ELR (cell line): ENCODE results near the gene XAGE1A.
"Not testable (repeated sequence)": the region's sequence is repeated elsewhere in the genome, so short reads cannot be mapped to it uniquely, and the experiment has no call there.

ENCODE experiments used
- DNase-seq: peaks from one replicate; pipeline ENCODE4 v3.0.0-alpha.2; 2015; ENCODE audit warnings: low read depth

Gene XAGE1A

GRCh38 chrX:52495545-52496418 lies at the start of gene XAGE1A:
Gene XAGE1A, plus strand, starts transcription at chrX:52495808. Its CDS starts 1,554 bp downstream, at chrX:52497362.
- DNase-seq: not testable (repeated sequence)

- not testable (repeated sequence) for DNase-seq
Observed at GRCh38 chrX:52452031-52452430, 43.6 kb upstream of the XAGE1A start.

GRCh38 chrX:52471301-52471700 lies 24.3 kb upstream of the XAGE1A start:
- DNase-seq: not testable (repeated sequence)

- DNase-seq: not testable (repeated sequence)
Observed at GRCh38 chrX:52496419-52496772, 788 bp downstream of the XAGE1A start.

- not testable (repeated sequence) for DNase-seq
Observed at GRCh38 chrX:52501362-52501761, 5.8 kb downstream of the XAGE1A start.

- no peak for DNase-seq
Observed at GRCh38 chrX:52504551-52504950, 8.9 kb downstream of the XAGE1A start.

- DNase-seq: no peak
Observed at GRCh38 chrX:52507331-52507730, 11.7 kb downstream of the XAGE1A start.

- no peak for DNase-seq
Observed at GRCh38 chrX:52509916-52510315, 14.3 kb downstream of the XAGE1A start.

GRCh38 chrX:52511126-52511525 lies 15.5 kb downstream of the XAGE1A start:
- not testable (repeated sequence) for DNase-seq

GRCh38 chrX:52516110-52516986 lies 20.7 kb downstream of the XAGE1A start:
- not testable (repeated sequence) for DNase-seq

GRCh38 chrX:52516987-52517325 lies 21.3 kb downstream of the XAGE1A start, which contains the start of gene XAGE1B:
Gene XAGE1B, minus strand, starts transcription at chrX:52517063. Its CDS starts 1,536 bp downstream, at chrX:52515527.
- DNase-seq: not testable (repeated sequence)

GRCh38 chrX:52541051-52541450 lies 45.4 kb downstream of the XAGE1A start:
- DNase-seq: not testable (repeated sequence)

- no peak for DNase-seq
Observed at GRCh38 chrX:52542311-52542710, 46.7 kb downstream of the XAGE1A start.

- no peak for DNase-seq
Observed at GRCh38 chrX:52544147-52544840, 48.7 kb downstream of the XAGE1A start.

GRCh38 chrX:52548769-52549168 lies 53.2 kb downstream of the XAGE1A start:
- DNase-seq: not testable (repeated sequence)
